Stimulated activated CD4-positive, alpha-beta T cell treated with anti-CD3 and anti-CD28 coated beads, Interleukin-2, amount 100 ng/mL, for 24 hours (primary cell): ENCODE measurements around the gene CSMD2.
"Not testable (repeated sequence)": the region's sequence is repeated elsewhere in the genome, so short reads cannot be mapped to it uniquely, and the experiment has no call there.

ENCODE experiments used
- DNase-seq, 2 donors: peaks; one replicate each; pipeline ENCODE4 v3.0.0-alpha.2; 2020

CSMD2 gene

DNA sequence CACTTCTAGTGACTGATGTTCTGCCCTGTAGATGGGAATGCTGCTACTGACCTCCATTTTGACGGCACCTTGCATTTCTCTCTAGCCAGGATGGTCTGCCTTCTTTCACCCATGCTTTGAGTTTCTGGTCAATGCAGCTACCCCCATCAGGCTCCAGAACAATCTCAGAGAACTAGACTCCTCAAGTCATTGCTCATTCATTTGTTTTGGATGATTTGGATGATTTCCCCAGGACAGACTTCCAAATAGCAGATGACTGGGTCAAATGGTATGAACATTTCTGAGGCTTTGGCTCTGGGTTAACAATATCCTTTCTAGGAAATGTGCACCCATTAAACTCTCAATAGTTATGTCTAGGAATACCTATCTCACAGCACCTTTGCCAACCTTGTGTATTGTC is 63.9 kb downstream of the CSMD2 start:
- no peak for DNase-seq

DNA sequence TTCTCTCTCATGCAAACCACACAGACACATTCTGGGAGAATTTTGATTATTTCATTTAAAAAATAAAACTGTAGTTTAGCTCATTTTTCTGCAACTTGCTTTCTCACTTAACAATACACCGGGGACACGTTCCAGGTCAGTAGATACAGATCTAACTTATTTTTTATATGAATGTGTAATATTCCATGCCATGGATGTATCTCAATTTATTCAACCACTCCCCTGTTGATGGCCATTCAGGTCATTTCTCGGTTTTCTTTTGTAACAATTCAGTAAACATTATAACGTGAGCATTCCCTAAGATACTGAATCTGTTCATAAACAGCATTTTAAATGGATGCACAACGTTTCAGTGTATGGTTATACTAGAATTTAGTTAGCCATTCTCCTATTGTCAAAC is 64.7 kb downstream of the CSMD2 start:
- DNase-seq = no peak

DNA sequence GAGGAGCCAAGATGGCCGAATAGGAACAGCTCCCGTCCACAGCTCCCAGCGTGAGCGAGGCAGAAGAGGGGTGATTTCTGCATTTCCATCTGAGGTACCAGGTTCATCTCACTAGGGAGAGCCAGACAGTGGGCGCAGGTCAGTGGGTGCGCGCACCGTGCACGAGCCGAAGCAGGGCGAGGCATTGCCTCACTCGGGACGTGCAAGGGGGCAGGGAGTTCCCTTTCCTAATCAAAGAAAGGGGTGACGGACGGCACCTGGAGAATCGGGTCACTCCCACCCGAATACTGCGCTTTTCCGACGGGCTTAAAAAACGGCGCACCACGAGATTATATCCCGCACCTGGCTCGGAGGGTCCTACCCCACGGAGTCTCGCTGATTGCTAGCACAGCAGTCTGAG is 72.6 kb downstream of the CSMD2 start:
- not testable (repeated sequence) for DNase-seq

DNA sequence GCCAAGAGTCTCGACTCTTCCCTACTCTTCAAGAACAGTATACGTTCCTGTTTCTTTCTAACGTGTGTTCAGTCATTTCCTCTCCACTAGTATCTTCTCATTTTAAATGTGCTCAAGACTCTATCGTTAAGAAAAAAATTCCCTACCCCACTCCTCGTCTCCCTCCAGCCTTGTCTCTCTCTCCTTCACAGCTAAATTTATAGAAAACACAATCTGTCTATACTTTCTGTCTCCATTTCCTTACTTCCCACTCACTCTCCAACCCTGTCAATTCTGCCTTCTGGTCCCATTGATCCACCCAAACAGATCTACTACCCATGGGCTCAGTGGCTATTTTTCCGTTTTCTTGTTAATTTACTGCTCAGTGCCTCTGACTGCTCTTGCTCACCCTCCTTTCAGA is 75.3 kb downstream of the CSMD2 start:
- no peak for DNase-seq

DNA sequence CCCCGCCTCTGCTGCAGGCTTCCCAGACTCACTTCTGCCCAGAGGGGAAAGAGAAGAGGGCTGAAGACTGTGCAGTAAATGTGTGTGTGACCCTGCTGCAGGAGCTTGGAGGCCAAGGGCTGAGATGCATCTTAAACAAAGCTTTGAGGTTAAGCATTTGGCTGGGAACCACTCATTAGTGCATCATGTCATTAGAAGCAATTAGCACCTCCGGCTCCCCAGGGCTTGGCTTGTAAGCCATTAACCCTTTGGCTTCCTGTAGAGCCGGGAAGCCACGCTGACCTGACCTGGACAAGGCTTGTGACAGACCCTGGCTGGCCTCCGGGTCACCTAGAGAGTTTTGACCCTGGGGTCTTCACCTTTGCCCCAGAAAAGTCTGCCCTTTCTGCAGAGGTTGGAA is 77.0 kb downstream of the CSMD2 start:
- no peak for DNase-seq

DNA sequence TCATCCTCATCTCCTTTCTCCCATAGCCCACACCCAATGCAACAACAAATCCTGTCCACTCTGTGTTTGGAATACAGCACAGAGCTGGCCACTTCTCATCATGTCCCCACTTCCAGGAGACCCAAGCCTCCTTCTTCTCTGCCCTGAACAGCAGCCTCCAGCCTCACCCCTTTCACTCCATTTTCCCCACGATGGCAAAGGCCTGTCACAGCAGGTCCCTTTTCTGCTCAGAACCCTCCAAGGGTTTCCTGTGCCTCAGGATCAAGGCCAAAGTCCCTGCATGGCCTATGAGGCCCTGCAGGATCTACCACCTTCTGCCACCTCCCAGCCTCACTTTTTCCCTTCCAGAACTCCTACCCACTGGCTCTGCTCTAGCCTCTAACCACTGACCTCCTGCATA is 78.5 kb downstream of the CSMD2 start:
- no peak for DNase-seq

DNA sequence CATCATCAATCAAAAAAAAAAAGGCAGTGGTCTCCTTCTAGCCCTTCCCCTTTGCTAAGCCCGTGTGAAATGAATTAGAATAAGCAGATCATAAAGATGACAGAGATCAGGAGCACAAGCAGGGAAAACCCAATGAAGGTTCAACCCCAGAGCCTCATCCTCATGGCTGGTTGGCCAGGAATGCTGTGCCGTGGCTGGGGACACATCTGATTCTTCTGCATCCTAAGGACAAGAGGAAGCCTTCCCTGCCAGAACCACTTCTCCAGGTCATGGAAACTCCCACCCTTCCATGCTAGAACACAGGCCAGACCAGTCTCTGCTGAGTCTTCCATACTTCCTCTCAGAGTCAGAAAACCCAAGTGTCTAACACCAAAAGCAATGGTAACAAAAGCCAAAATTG is 81.1 kb downstream of the CSMD2 start:
- no peak for DNase-seq

DNA sequence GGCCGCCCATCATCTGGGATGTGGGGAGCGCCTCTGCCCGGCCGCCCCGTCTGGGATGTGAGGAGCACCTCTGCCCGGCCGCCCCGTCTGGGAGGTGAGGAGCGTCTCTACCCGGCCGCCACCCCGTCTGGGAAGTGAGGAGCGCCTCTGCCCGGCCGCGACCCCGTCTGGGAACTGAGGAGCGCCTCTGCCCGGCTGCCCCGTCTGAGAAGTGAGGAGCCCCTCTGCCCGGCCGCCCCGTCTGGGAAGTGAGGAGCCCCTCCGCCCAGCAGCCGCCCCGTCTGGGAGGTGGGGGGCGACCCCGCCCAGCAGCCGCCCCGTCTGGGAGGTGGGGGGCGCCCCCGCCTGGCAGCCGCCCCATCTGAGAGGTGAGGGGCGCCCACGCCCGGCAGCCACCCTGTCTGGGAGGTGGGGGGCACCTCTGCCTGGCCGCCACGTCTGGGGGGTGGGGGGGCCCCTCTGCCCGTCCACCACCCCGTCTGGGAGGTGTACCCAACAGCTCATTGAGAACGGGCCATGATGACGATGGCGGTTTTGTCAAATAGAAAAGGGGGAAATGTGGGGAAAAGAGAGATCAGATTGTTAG is 82.9 kb downstream of the CSMD2 start:
- not testable (repeated sequence) for DNase-seq

DNA sequence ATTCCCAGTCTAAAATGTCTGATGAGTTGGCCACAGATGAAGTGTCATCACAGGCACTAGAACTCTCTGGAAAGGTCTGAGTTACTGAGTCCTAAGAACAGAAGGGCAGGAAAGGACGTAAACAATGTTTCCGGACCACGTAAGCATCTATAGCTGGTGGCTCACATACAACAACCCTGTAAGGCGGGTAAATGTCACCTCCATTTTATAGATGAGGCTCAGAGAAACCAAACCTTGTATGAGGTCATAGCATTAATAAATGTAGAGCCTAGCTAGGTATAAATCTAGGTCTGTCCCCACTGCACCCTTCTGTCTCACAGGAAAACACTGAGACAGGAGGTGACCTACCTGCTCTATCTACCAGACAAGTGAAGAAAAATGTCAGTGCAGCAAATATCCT is 86.6 kb downstream of the CSMD2 start:
- no peak for DNase-seq

DNA sequence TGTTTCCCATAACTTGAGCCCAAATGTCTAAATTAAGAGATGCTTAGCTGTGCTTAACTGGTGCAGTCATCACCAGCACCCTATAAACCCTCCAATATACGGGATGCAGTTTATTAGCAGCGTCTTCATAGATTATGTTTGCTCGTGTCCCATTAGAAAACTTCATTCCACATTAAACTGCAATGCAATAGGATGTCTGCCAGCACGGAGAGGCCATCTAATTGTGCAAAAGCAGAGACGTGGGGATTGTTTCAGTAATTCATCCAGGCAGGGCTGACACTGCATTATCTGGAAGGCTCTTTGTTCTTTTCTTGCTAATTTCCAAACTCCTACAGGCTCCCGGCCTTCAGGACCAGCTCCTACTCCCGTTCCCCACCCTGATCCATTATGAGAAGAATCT is 89.5 kb downstream of the CSMD2 start:
- DNase-seq = no peak

DNA sequence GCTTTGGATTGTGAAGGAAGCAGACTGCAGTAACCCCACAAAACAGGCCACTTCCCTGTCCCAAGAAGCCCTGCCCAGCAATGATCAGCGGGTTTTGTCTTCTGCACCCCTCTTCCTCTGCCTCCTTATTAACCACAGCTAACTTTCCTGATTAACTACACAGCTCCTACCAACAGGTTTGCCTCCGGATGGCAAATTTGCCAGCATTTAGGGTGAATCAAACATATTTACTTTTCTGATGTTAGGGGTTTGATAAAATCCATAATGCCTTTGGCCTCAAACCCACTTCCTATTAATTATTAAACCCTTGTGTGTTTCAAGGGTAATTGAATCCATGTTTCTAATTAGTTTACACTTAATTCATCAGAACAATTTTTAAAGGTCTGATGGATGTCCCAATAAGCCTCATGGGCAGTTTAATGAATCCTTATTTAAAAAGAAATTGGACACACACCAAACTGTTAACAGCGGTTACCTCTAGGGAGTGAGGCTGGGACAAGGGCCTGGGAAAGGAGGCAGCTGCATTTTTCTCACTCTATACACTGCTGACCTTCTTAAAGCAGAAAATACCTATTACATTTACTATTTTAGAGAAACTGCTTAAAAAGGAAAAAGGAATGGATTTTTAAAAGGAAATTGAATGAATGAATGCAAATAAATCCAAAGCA is 91.9 kb downstream of the CSMD2 start:
- DNase-seq = no peak

DNA sequence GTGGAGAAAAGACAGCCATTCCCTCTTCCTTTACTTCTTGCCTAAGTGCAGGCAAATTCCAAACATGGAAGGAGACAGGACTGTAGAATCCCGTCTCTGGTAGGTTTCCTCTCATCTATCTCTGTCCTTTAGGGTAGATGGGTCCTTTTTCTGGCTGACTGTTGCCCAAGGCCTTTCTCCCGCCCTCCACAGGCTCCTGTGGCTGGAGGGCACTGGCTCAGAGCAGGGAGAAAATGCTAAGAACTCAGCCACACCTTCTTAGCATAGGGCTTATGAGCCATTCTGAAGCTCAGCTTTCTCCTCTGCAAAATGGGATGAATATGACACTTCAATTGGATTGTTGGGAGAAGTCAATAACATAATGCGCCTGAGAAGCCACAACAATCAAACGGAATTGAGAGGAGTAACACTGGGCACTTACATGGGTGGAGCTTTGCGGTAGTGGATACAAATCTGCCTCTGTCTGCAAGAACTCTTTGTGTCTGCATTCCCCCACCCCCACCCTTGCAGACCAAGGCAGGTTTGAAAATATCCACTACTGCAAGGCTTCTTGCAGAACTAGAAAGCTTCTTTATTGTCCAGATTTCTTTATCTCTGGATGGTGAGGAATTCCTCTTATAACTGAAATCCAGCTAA is 94.7 kb downstream of the CSMD2 start:
- no peak for DNase-seq

DNA sequence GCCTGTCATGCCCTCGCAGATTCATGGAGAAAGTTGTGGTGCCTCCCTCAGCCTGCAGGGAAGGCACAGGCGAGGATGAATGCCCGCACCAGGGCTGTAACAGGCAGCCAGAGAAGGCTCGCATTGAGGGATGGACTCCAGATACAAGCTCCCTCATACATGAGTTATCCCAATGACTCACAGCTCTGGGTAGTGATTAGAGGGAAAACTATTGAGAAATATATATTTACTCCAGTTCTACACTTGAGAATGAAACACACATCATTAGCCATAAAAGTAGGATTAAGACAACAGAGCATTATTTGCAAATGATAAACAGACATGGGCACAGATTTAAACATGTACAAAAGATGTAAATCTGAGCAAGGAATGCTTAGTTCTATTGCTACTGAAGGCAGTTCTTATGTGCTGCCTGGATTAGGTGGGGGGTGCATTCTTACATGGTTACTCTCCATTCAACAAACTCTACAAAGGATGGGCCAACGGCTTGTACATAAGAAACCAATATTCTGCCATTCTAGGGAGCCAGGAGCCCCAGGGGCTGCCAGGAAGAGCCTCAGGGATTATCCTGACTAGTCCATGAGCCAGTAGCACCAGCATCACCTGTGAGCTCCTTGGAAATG is 97.9 kb downstream of the CSMD2 start:
- DNase-seq = no peak

DNA sequence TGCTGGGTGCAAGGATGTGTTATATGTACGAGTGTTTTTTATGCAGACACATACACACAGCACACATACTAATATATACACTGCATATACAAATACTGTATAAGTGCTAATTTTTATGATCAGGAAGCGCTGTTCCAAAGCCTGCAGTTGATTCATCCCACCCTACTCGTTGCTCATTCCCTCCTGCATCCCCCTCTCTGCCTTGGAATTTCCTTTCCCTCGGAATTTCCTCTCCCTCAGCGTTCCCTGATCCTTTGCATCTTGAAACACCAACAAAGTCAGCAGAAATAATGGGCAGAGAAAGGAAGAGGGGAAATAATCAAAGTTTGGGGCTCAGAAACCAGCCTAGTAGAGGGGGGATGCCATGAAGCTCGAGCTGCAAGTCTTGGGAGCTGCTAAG is 98.9 kb downstream of the CSMD2 start:
- DNase-seq = no peak

DNA sequence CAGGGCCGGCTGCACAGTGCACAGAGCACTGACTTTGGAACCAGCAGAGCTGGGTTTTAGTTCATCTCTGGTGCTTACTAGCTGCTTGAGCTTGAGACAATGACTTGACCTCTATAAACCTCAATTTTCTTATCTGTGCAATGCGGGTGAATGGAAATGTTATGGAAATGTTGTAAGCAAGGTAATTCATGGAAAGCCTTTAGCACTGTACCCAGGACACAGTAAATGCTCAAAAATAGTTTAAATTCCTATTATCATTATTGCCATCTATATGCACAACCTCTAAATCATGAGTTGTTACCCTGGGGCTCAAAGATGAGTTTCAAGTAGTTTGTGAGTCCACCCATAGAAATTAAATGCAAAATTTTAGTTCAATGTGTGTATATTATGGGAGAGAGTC is 99.5 kb downstream of the CSMD2 start:
- DNase-seq = no peak

DNA sequence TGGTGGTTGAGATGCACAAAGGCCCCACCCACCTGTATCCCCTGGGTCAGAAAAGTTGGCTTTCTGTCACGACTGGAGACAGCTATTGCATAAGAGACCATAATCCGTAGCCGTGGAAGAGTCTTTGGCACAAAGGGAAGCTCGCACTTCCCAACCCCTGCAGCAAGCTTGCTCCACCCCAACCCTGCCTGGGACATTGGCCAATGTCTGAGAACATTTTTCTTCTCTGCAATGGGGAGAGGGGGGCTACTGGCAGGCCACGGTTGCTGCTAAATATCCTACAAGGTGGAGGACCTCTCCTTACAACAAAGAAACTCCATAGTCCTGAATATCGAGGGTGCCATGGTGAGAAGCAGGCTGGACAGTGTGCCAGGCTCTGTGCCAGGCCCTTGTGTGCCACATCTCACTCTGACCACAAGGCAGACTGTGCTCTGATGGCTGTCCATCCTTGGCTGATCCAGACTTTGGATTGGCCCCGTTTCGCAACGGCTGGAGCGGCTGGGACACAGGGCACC is 104.1 kb downstream of the CSMD2 start:
- DNase-seq = no peak

DNA sequence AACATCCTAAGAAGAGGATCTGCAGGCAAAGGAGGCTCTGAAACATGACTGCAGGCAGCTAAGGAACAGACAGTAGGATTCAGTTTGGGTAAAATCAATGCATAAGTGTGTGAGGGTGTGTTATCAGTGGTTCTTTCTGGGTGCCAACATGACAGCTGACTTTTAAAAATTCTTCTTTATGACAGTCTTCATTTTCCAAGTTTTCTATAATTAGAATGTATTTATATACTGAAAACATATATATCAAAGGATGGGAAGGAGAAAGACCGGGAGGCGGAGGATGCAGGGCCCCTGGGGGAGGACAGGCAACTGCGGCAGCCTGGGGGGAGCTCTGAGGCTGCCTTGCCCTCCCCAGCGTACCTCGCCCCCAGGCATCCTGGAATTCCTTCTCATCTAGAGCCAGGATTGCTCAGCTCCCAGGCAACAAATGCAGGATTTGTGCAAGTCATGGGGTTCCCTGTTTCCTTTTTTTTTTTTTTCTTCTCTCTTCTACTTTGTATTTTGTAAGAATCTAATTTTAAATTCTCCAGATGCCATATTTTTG is 104.8 kb downstream of the CSMD2 start:
- no peak for DNase-seq

DNA sequence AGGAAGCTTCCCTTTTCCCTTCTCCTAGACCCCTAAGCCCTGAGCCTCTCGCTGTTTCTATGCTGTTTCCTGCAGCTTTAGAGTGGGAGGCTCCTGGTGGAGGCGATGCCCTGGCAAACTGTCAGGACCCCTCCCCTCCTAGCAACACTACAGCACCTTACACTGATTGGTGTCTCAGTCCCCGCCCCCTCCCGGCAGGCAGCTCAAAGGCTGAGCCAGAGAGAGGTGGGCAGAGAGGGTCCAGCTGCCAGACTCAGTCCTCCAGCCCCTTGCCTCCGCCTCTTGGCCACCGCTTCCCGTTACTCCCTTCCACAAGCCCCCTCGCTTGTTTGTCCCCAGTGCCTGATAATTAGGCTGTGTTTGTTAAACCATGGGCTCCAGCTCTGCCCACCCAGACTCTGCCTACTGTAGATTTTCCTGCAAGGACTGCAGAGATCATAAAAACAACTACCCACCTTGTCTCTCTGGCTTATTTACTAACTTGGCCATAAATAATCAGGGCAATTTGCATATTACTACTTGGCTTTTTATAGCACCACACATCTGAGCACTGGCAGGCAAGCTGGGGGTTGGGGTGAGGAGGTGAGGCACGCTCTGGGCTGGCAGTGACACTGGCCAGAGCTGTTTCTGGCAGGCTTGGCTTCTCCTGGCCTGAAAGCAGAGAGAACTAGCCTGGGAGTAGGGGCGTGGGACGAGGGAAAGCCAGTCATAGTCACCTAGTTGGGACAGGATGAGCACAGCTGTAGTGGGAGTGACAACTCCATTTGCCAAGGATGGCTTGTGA is 107.5 kb downstream of the CSMD2 start:
- no peak for DNase-seq

DNA sequence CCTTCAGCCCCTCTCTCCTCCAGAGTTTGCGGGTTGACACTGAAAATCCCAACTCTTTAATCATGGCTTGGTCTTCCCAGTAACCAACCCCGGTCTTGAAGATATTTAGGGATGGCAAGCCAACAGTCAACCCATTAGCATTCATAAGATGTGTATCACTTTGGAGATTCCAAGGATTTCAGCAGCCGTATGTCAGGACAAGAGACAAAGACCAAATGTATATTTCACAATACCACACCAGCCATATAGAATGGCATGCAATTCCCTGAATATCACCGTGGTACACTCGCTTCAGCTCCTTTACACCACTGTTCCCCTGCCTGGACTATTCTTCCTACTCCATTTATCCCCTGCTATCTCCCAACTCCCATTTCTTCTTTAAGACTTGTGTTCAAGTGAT is 109.2 kb downstream of the CSMD2 start:
- no peak for DNase-seq

DNA sequence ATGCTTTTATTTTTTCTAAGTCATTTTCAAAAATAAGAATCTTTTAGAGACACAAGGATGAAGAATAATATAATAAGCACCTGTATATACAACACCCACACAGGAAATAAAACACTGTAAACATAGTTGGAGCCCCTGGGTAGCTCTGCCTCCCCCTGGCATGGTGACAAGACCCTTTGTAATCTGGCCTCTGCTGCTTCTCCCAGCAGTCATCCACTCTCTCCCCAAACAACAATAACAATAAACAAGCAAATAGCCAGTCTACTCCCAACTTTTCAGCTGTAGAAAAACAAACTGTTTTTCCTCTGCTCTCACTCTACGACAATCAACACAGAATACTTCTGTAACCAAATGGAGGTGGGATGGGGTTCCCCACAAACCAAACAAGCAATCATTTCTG is 110.1 kb downstream of the CSMD2 start:
- DNase-seq = no peak

DNA sequence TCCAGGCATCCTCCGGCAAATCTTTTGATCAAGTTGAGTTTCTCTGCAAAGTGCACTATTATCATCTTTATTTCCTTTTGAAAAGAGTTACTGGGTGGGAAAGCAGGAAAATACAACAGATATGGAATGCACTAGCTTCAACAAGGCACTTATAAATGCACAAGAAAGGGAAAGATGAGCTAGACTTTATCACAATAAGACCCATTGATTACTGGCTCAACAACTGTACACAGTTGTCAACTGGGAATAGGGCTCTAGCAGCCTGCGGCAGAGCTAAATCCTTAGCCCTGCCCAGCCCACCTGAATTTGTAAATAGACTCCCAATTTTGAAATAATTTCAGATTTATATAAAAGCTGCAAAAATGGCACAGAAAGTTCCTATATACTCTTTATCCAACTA is 111.4 kb downstream of the CSMD2 start:
- no peak for DNase-seq

DNA sequence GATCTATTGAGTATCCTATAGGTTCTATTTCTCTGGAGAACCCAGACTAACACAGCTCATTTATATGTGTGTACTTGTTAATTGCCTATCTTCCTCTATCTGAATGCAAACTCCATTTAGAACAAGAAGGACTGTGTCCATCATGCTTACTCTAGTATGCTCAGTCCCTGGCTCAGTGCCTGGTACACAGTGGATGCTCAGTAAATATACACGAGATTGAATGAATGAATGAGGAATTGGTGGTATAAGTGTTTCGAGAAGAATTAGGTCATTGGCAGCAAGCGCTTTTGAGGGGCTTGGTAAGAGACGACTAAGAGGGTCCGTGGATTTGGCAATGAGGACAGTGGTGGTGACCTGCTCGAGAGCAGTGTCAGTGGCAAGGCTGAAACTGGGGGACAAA is 112.5 kb downstream of the CSMD2 start:
- DNase-seq = no peak
